Subcutaneous adipose tissue (tissue), 4 donors: ENCODE measurements around the gene DYNLRB1. TPM values are rescaled to one million over a fixed set of nuclear protein-coding genes. Genes with fewer than 3 reads are reported as not detected.

Experiments used
- total RNA-seq, 4 donors: library from RNA; depleted of rRNA; stranded (reverse); fragments of >200 nt; gene quantifications; one replicate each; pipeline ENCODE4 v1.1.0, GENCODE V29; 2016
- TF ChIP-seq, protein P1 (sequence below): fragments of 450-650 bp; IDR thresholded peaks from one replicate; pipeline ENCODE4 v1.5.1; 2016; ENCODE audit warnings: low read depth, mild to moderate bottlenecking, control low read depth, antibody characterized with exemption, moderate library complexity

Gene DYNLRB1
- total RNA-seq, 4 donors from 2014 or later, result 111 to 206 (median 122) TPM

DNA sequence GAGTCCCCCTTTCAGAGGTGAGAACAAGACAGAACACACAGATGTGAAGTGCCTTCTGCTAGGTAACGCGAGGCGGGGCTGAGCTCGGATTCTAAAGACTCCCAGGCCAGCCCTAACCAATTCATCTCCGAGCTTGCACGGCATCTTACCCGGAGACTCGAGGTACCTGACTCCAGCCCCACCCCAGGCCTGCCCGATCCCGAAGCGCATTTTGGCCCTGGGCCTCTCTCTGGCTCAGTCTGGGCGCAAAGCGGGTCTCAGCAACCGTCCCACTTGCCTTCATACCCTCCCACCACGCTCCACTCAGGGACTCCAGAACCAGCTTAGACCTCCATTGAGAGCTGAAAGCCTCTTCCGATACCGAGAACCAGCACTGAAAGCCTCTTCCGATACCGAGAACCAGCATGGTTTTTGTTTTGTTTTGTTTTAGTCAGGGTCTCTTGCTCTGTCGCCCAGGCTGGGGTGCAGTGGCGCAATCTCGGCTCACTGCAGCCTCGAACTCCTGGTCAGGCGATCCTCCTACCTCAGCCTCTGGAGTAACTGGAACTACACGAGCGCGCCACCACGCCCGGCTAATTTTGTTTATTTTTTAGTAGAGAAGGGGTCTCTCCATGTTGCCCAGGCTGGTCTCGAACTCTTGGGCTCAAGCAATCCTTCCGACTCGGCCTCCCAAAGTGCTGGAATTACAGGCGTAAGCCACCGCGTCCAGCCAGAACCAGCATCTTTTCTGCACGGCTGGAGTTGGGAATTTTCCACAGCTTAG, 557 bp upstream of the DYNLRB1 start:
- TF ChIP-seq, protein P1, sequence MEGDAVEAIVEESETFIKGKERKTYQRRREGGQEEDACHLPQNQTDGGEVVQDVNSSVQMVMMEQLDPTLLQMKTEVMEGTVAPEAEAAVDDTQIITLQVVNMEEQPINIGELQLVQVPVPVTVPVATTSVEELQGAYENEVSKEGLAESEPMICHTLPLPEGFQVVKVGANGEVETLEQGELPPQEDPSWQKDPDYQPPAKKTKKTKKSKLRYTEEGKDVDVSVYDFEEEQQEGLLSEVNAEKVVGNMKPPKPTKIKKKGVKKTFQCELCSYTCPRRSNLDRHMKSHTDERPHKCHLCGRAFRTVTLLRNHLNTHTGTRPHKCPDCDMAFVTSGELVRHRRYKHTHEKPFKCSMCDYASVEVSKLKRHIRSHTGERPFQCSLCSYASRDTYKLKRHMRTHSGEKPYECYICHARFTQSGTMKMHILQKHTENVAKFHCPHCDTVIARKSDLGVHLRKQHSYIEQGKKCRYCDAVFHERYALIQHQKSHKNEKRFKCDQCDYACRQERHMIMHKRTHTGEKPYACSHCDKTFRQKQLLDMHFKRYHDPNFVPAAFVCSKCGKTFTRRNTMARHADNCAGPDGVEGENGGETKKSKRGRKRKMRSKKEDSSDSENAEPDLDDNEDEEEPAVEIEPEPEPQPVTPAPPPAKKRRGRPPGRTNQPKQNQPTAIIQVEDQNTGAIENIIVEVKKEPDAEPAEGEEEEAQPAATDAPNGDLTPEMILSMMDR, result no peak

DNA sequence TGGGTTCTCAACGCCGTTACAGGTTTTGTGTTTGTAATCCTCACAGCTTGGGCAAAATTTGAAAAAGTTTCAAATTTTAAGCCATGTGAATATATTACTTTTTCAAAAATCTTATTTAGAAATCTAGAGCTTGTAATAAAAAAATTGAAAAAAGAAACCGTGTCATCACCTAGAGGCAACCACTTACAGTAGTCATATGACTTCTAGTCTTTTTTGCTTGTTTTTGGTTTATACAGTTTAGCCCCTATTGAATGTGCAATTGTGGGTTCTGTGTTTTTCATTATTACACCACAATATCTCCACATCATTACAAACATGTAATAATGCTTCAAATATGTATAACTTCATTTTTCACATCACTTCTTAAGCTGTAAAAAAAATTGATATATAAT, 888 bp downstream of the DYNLRB1 start:
- TF ChIP-seq, protein P1, result no peak

DNA sequence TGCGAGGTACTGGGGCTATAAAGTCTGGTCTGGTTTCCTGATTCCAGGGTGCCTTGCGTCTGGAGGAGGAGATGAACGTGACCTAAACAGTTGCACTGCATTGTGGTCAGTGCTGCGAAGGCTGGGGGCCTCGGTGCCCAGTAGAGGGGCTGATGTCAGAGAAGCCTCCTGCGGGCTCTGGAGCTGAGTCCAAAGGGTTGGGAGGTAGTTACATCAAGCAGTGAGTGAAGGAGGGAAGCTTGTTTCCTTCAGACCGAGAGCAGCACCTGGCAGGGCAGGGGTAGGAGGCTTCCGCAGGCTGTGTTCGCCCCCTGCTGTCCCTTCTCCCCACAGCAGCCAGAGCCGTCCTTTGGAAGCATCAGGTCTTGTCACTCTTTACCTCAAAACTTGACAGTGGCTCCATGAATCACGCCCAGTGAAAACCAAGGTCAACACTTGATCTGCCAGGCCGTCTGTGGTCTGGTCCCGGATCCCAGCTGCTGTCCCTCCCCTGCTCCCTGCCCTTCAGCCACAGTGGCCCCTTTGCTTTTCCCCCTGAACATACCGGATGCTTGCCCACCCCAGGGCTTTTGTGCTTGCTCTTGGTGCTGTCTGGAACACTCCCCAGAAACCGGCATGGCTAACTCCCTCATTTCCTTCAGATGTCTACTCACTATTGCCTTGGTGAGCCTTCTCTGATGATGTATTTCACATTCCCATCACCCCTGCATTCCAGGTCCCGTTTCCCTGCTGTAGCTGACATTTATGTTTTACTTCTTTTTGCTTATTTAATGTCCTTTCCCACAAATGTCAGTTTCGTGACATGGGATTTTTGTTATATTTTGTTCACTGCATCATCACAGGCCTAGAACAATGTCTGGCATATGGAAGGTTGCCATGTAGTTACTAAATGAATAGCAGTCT, 7.0 kb downstream of the DYNLRB1 start:
- TF ChIP-seq, protein P1, result no peak

DNA sequence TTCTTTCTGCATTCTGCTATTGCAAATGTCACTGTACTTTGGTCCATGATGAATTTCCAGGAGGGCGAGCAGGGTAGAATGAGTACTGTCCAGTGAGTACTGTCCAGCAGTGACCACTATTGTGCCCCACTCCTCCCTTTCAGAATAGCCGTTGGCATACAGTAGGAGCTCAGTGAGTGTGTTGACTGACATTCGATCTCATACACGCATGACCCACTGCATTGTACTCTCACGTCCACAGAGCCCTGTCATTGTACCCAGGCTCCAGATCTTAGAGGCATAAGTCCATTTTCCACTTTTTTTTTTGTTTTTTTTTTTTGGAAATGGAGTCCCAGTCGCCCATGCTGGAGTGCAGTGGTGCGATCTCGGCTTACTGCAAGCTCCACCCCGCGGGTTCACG, 8.2 kb downstream of the DYNLRB1 start:
- TF ChIP-seq, protein P1, result no peak

DNA sequence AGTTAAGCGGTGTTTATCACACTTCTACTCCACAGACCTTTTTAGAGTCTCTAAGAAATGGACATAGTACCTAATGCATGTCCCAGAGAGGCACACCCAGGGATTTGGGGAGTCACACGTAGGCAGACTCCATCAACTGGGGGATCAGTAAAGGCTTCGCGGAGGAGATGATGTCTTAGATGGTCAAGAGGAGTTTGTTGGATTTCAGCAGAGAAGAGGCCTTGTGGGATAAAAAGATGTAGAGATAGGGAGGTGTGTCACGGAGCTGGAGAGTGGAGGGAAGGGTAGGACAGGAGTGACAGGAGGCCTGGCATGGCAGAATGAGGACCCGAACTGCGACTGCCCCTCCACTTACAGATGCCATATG, 9.1 kb downstream of the DYNLRB1 start:
- TF ChIP-seq, protein P1, result no peak

DNA sequence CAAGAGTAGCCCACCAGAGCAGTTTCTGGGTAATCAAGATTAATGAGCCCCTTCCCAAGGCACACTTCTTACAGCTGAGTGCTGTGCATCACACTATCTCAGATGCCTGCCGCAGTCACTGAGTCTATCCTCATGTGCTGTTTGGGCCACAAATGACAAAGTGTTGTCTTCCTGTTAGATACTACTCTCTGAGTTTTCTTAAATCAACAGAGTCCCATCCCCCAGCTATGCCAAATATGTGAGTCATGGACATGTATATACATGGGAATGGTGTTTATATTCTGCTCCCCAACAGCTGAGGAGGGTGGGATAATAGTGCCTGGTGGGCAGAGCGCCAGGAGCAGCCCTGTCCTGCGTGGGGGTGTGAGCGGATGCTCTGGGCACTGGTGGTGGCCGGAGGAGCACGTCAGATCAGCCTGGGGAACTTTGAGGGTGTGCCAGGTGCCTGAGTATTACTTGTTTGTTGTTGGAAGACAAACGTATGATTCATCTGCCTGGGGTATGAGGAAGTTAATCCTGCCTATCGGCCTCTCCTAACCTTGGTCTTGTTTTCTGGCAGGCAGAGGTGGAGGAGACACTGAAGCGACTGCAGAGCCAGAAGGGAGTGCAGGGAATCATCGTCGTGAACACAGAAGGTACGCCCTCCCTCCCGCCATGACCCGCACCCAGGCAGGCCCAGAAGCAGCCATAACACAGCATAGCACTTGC, 9.6 kb downstream of the DYNLRB1 start:
- TF ChIP-seq, protein P1, result no peak

DNA sequence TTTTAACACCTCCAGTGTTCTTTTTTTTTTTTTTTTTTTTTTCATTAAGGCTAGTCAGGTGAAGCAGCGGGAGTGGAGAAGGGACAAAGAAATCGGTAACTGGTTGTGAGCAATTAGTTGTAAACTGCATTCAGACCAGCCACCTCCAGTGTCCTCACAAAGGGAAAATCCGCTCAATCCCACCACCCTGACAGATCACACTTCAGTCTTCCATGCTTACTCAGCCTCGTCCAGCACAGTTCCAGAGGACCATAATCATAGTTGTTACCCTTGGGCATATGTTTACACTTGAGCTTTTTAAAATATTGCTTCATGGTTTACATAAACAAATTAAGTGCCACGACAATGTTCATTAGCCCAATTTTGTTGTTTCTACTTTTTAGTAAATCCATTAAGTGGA, 10.2 kb downstream of the DYNLRB1 start:
- TF ChIP-seq, protein P1, result no peak
